Stimulated activated memory B cell treated with anti-CD40 and anti-IgM and Interleukin-4, amounts not matched to agents 10 μg/mL and 1 μg/mL and 100 μg/mL, for 72 hours (primary cell): Measurements from ENCODE around the gene IMMP2L.

Experiments
- ATAC-seq: fragments of 150-1000 bp; cut with Tn5 transposase; 2 replicates; pipeline ENCODE4 v1.10.0; 2021
- H3K27ac Mint-ChIP-seq: one replicate; pipeline ENCODE4 v1.8.0; 2022; ENCODE audit warnings: mild to moderate bottlenecking, mixed read lengths
- H3K27me3 Mint-ChIP-seq: one replicate; pipeline ENCODE4 v1.8.0; 2022; ENCODE audit warnings: mixed read lengths
- H3K36me3 Mint-ChIP-seq: one replicate; pipeline ENCODE4 v1.8.0; 2022; ENCODE audit warnings: mixed read lengths
- H3K4me1 Mint-ChIP-seq: one replicate; pipeline ENCODE4 v1.8.0; 2022; ENCODE audit warnings: mixed read lengths
- H3K4me3 Mint-ChIP-seq: one replicate; pipeline ENCODE4 v1.8.0; 2022; ENCODE audit warnings: mild to moderate bottlenecking, moderate library complexity, mixed read lengths
- H3K9me3 Mint-ChIP-seq: one replicate; pipeline ENCODE4 v1.8.0; 2022; ENCODE audit warnings: mixed read lengths

Gene IMMP2L

GRCh38 chr7:111026343-111026742 is 535.9 kb downstream of the IMMP2L start:
- peaks cover 5% of the 10 kb centered on the region for H3K36me3 Mint-ChIP-seq
- no peak for ATAC-seq
- peaks cover 13% of the 10 kb centered on the region for H3K4me1 Mint-ChIP-seq
- no peak overlapping the region for H3K4me3 Mint-ChIP-seq
- no peaks in the 10 kb centered on the region for H3K27me3 Mint-ChIP-seq
- no peak overlapping the region for H3K27ac Mint-ChIP-seq
- H3K9me3 Mint-ChIP-seq, result no peaks in the 10 kb centered on the region

DNA sequence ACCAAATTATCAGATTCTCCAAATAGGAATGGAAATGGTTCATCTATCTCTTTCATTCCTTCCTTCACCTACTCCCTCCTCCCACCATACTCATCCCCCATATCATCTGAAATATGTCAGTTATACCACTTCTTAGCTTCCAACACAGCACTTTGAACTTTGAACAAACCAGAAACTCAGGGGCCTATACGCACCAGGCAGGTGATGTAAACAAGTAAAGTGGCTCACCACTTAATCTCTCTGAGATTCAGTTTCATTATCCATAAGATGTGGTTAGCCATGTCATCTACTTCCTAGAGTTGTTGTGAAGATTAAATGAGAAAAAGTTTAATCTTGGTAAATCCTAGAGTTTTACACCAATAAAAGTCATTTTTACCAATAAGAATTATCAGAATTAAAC is 537.3 kb downstream of the IMMP2L start:
- peak; percentile 47 for ATAC-seq
- peaks cover 11% of the 10 kb centered on the region for H3K4me1 Mint-ChIP-seq
- H3K9me3 Mint-ChIP-seq, result no peaks in the 10 kb centered on the region
- no peaks in the 10 kb centered on the region for H3K27me3 Mint-ChIP-seq
- H3K36me3 Mint-ChIP-seq, result peaks cover 5% of the 10 kb centered on the region
- H3K27ac Mint-ChIP-seq, result peak overlapping the region; percentile 9
- no peak overlapping the region for H3K4me3 Mint-ChIP-seq

DNA sequence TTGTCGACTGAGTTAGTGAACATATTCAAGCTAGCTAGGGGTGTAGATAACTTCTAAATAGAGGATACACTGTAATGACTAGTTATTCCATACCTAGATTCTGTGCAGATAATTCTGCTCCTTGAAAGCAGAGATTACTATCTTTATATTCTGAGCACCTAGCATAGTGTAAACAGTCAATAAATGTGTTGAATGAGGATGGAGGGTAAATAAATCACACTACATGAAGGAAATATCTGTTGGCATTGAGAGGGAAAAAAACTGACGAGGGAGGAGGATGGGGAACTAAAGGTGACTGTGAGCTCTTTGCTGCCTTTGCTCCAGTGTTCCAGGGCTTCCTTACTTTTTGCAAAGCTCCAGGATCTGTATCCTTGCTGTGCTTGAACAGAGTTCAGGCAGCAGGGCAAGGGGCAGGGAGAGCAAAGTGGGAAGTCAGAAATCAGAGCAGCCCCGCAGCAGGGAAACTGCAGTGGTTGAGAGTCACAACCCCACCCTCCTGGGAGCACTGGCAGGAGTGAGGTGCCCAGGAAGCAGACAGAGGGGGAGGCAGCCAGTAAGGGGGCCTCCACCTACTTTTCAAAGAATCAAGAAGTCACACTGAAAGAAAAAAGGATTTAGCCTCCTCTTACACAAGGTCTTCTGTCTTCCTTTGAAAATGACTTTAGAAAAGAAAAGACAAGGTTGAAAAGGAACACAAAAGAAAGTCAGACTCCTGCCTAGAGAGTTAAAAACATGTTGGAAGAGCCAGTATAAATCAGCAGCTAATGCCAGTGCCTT is 543.1 kb downstream of the IMMP2L start:
- H3K4me1 Mint-ChIP-seq, result peaks cover 11% of the 10 kb centered on the region
- no peak overlapping the region for H3K4me3 Mint-ChIP-seq
- no peaks in the 10 kb centered on the region for H3K9me3 Mint-ChIP-seq
- peaks cover 5% of the 10 kb centered on the region for H3K36me3 Mint-ChIP-seq
- ATAC-seq, result no peak
- H3K27me3 Mint-ChIP-seq, result no peaks in the 10 kb centered on the region
- H3K27ac Mint-ChIP-seq, result no peak overlapping the region

- H3K4me3 Mint-ChIP-seq, result no peak overlapping the region
- no peak for ATAC-seq
- peaks cover 13% of the 10 kb centered on the region for H3K4me1 Mint-ChIP-seq
Observed at GRCh38 chr7:111018447-111018846, 543.8 kb downstream of the IMMP2L start.

GRCh38 chr7:111014079-111014478 is 548.2 kb downstream of the IMMP2L start:
- ATAC-seq, result no peak
- Mint-ChIP-seq H3K4me1 (peaks cover 28% of the 10 kb centered on the region), H3K4me3 (no peak overlapping the region), H3K27me3 (no peaks in the 10 kb centered on the region), H3K27ac (peak overlapping the region; percentile 75), H3K9me3 (no peaks in the 10 kb centered on the region), H3K36me3 (no peaks in the 10 kb centered on the region)

More at GRCh38 chr7:111018447-111018846, 543.8 kb downstream of the IMMP2L start:
- H3K27ac Mint-ChIP-seq, result no peak overlapping the region
- H3K27me3 Mint-ChIP-seq, result no peaks in the 10 kb centered on the region
- H3K9me3 Mint-ChIP-seq, result no peaks in the 10 kb centered on the region
- H3K36me3 Mint-ChIP-seq, result peaks cover 5% of the 10 kb centered on the region

GRCh38 chr7:111012799-111013675 is 549.3 kb downstream of the IMMP2L start:
- ATAC-seq, result peak; percentile 90
- Mint-ChIP-seq H3K27ac (peak overlapping the region; percentile 75), H3K27me3 (no peaks in the 10 kb centered on the region), H3K4me3 (peak overlapping the region; percentile 14), H3K36me3 (no peaks in the 10 kb centered on the region), H3K4me1 (peaks cover 28% of the 10 kb centered on the region), H3K9me3 (no peaks in the 10 kb centered on the region)

DNA sequence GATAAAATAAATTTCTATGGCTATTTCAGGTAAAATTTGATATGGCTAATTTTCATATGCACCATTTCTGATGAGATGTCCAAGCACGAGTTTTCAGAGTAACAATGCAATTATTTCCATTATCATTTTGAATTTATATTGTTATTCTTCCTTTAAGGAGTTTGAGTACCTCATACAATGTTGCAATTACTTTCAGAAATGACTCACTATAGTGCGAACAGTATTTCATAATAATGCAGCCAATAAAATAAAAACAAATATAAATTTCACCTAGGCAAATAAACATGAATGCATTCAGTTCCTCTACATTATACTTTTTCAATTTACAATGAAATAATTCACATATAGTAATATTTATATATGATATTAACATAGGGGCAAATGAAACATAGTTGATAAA is 550.1 kb downstream of the IMMP2L start:
- Mint-ChIP-seq H3K27me3 (no peaks in the 10 kb centered on the region), H3K4me3 (no peak overlapping the region), H3K9me3 (no peaks in the 10 kb centered on the region), H3K36me3 (no peaks in the 10 kb centered on the region), H3K27ac (no peak overlapping the region), H3K4me1 (peaks cover 28% of the 10 kb centered on the region)
- no peak for ATAC-seq

DNA sequence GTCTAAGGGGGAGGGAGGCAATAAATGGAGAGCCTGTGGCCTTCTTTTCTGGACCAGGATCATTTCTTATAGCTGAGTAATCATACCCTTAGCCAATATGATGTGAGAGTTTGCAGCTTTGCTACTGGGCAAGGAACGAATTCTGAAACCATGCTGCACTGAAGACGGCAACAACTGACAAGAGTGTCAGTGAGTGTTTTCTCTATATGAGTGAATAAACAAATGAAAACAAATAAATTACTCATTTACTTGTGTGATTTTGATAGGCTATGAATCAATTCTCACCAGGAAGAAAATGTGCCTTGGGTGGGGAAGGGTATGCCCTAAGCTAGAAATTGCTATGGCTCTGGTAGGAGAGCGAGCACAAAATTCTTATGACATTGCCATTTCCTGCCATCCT is 550.8 kb downstream of the IMMP2L start:
- ATAC-seq, result no peak
- Mint-ChIP-seq H3K4me1 (peaks cover 28% of the 10 kb centered on the region), H3K4me3 (no peak overlapping the region), H3K9me3 (no peaks in the 10 kb centered on the region), H3K27me3 (no peaks in the 10 kb centered on the region), H3K27ac (no peak overlapping the region), H3K36me3 (no peaks in the 10 kb centered on the region)

DNA sequence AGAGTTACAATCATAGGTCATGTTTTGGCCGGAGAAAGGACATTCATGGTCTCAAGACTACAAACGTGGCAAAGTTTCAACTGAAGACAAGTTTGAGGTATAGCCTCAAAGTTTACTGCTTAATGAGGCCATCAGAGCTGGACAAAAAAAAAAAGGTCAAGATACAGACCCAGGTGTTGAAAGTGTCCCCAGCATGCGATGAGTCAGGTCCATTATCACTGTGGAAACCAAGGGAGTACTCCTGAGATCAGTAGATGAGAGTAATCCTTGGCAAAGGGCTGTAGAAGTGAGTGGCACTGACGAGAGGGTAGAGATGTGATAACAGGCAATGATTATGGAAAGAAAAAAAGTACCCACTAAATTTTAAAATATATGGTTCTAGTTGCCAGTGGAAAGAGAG is 551.5 kb downstream of the IMMP2L start:
- H3K9me3 Mint-ChIP-seq, result no peaks in the 10 kb centered on the region
- H3K27ac Mint-ChIP-seq, result no peak overlapping the region
- no peak for ATAC-seq
- no peak overlapping the region for H3K4me3 Mint-ChIP-seq
- H3K27me3 Mint-ChIP-seq, result no peaks in the 10 kb centered on the region
- H3K4me1 Mint-ChIP-seq, result peaks cover 28% of the 10 kb centered on the region
- no peaks in the 10 kb centered on the region for H3K36me3 Mint-ChIP-seq

DNA sequence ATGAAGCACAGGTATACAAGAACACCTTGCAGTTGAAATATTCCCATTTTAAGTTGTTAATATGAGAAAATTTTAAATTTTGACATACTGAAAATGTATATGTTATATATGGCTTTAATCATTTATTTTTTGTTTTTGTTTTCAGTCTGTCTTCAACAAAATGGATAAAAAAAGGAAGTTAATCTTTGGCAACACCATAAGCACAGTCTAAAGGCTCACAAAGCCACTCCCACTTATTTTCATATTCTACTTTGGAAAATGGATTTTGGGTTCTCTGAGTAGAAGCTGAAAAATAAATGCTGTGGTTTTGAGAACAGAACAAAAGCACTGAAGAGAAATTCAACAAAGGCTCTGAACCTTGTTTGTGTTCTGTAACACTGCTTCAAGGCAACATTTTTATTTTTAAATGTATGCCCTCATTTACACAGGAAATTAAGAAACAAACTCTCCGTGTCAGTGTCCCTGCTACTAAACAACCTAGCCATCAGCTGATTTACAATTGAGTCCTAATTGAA is 552.7 kb downstream of the IMMP2L start:
- H3K27ac Mint-ChIP-seq, result no peak overlapping the region

GRCh38 chr7:111006691-111007090 is 555.6 kb downstream of the IMMP2L start:
- H3K4me3 Mint-ChIP-seq, result no peak overlapping the region
- peaks cover 10% of the 10 kb centered on the region for H3K4me1 Mint-ChIP-seq
- no peaks in the 10 kb centered on the region for H3K9me3 Mint-ChIP-seq
- H3K36me3 Mint-ChIP-seq, result no peaks in the 10 kb centered on the region
- no peaks in the 10 kb centered on the region for H3K27me3 Mint-ChIP-seq
- no peak for ATAC-seq
- no peak overlapping the region for H3K27ac Mint-ChIP-seq

More for the DNA sequence above, 552.7 kb downstream of the IMMP2L start:
- Mint-ChIP-seq H3K4me1 (peaks cover 21% of the 10 kb centered on the region), H3K4me3 (no peak overlapping the region), H3K36me3 (no peaks in the 10 kb centered on the region), H3K27me3 (no peaks in the 10 kb centered on the region), H3K9me3 (no peaks in the 10 kb centered on the region)
- no peak for ATAC-seq

DNA sequence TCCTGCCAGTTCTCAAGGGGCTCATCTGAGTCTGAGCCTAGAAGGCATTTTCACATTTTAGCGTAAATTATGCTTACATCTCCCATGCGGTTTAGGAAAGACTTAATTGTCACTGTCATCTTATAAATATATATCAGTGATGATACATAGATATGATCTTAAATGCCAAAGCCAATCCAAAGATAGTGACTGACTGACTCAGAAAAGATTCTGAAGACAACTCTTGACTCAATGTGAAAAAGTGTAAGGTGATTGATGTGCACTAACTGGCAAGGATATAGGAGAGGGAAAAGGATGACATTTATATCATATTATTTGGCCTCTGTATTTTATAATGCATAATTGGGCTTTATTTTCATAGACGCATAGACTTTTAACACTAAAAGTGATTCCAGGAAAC is 556.3 kb downstream of the IMMP2L start:
- Mint-ChIP-seq H3K27me3 (no peaks in the 10 kb centered on the region), H3K27ac (no peak overlapping the region), H3K4me3 (no peak overlapping the region), H3K4me1 (peaks cover 9% of the 10 kb centered on the region), H3K36me3 (no peaks in the 10 kb centered on the region), H3K9me3 (no peaks in the 10 kb centered on the region)
- ATAC-seq, result no peak

- no peak for ATAC-seq
- H3K4me3 Mint-ChIP-seq, result no peak overlapping the region
- peaks cover 9% of the 10 kb centered on the region for H3K4me1 Mint-ChIP-seq
Observed at GRCh38 chr7:111005445-111005844, 556.8 kb downstream of the IMMP2L start.

DNA sequence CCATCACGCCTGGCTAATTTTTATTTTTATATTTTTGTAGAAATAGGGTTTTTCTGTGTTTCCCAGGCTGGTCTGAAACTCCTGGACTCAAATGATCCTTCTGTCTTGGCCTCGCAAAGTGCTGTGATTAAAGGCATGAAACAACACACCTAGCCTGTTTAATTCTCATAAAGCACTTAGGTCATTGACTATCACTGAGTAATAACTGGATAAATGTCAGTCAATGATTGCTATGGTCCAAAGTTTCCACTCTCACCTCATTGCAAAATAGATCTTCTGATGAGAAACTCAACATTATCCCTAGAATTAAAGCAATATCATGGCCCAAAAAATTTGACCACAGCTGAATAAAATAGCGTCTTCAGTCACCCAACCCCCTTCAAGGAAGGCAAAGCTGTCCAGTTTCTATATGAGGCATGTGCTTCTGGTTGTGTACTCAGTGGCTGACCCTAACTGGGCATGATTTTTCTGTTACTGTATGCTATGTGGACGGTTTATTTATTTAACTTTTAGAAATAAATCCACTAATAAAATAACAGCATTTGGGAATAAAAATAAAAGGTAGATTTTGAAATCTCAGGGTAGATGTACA is 557.9 kb downstream of the IMMP2L start:
- no peak for ATAC-seq

More at GRCh38 chr7:111005445-111005844, 556.8 kb downstream of the IMMP2L start:
- Mint-ChIP-seq H3K27me3 (no peaks in the 10 kb centered on the region), H3K27ac (no peak overlapping the region), H3K9me3 (no peaks in the 10 kb centered on the region), H3K36me3 (no peaks in the 10 kb centered on the region)

GRCh38 chr7:111003883-111004282 is 558.4 kb downstream of the IMMP2L start:
- Mint-ChIP-seq H3K4me3 (no peak overlapping the region), H3K4me1 (peaks cover 9% of the 10 kb centered on the region), H3K9me3 (no peaks in the 10 kb centered on the region), H3K36me3 (peaks cover 13% of the 10 kb centered on the region), H3K27ac (no peak overlapping the region), H3K27me3 (no peaks in the 10 kb centered on the region)
- ATAC-seq, result no peak

More for the DNA sequence above, 557.9 kb downstream of the IMMP2L start:
- peaks cover 9% of the 10 kb centered on the region for H3K4me1 Mint-ChIP-seq
- no peak overlapping the region for H3K4me3 Mint-ChIP-seq
- peaks cover 9% of the 10 kb centered on the region for H3K36me3 Mint-ChIP-seq
- H3K27ac Mint-ChIP-seq, result no peak overlapping the region
- no peaks in the 10 kb centered on the region for H3K27me3 Mint-ChIP-seq
- H3K9me3 Mint-ChIP-seq, result no peaks in the 10 kb centered on the region
